HEK293T (cell line): ENCODE measurements around the gene TMEM237.
"Not testable (repeated sequence)": the region's sequence is repeated elsewhere in the genome, so short reads cannot be mapped to it uniquely, and the experiment has no call there.

Experiments used
- CTCF ChIA-PET: fragments of 350-600 bp; formaldehyde crosslinking; extraction: SDS; loops from one replicate; lab custom pipeline; 2021; ENCODE audit warnings: antibody characterized with exemption, inconsistent platforms; lab: Yijun Ruan, JAX
- POLR2A ChIA-PET: fragments of 350-600 bp; formaldehyde crosslinking; extraction: SDS; loops from one replicate; lab custom pipeline; 2020; ENCODE audit warnings: antibody characterized with exemption, inconsistent platforms; lab: Yijun Ruan, JAX
- DNase-seq: peaks from one replicate; pipeline ENCODE4 v3.0.0; 2012; ENCODE audit warnings: mixed read lengths; ENCODE audit errors: extremely low spot score
- ARNT ChIP-seq: fragments of 450-650 bp; IDR thresholded peaks from 2 replicates; pipeline ENCODE4 v1.6.1; 2017; ENCODE audit warnings: mild to moderate bottlenecking
- BHLHE40 ChIP-seq: fragments of 450-650 bp; IDR thresholded peaks from 2 replicates; pipeline ENCODE4 v1.6.1; 2016; ENCODE audit warnings: mild to moderate bottlenecking, moderate library complexity, borderline replicate concordance
- CTBP1 ChIP-seq: fragments of 450-650 bp; IDR thresholded peaks from 2 replicates; pipeline ENCODE4 v1.6.1; 2016; ENCODE audit warnings: borderline replicate concordance
- ELF4 ChIP-seq: fragments of 450-650 bp; IDR thresholded peaks from 2 replicates; pipeline ENCODE4 v1.6.1; 2017; ENCODE audit warnings: antibody characterized with exemption
- FOXA1 ChIP-seq: fragments of 450-650 bp; IDR thresholded peaks from 2 replicates; pipeline ENCODE4 v1.6.1; 2016; ENCODE audit warnings: mild to moderate bottlenecking
- FOXK2 ChIP-seq: fragments of 450-650 bp; IDR thresholded peaks from 2 replicates; pipeline ENCODE4 v1.6.1; 2016; ENCODE audit warnings: mild to moderate bottlenecking
- FOXM1 ChIP-seq: fragments of 450-650 bp; IDR thresholded peaks from 2 replicates; pipeline ENCODE4 v1.6.1; 2017; ENCODE audit warnings: mild to moderate bottlenecking, borderline replicate concordance
- HDGF ChIP-seq: fragments of 450-650 bp; IDR thresholded peaks from 2 replicates; pipeline ENCODE4 v1.6.1; 2017; ENCODE audit warnings: antibody characterized with exemption, borderline replicate concordance
- L3MBTL2 ChIP-seq: fragments of 450-650 bp; conservative IDR thresholded peaks from 2 replicates; pipeline ENCODE4 v1.6.1; 2016; ENCODE audit warnings: mild to moderate bottlenecking
- LEF1 ChIP-seq: fragments of 450-650 bp; IDR thresholded peaks from 2 replicates; pipeline ENCODE4 v1.6.1; 2017; ENCODE audit warnings: mild to moderate bottlenecking, borderline replicate concordance
- NFRKB ChIP-seq: fragments of 450-650 bp; IDR thresholded peaks from 2 replicates; pipeline ENCODE4 v1.6.1; 2016; ENCODE audit warnings: mild to moderate bottlenecking, moderate library complexity
- SP1 ChIP-seq: fragments of 450-650 bp; IDR thresholded peaks from 2 replicates; pipeline ENCODE4 v1.6.1; 2017
- SUZ12 ChIP-seq: fragments of 450-650 bp; IDR thresholded peaks from 2 replicates; pipeline ENCODE4 v1.6.1; 2016; ENCODE audit warnings: mild to moderate bottlenecking
- TARDBP ChIP-seq: fragments of 450-650 bp; IDR thresholded peaks from 2 replicates; pipeline ENCODE4 v1.6.1; 2016
- ZNF384 ChIP-seq: fragments of 450-650 bp; IDR thresholded peaks from 2 replicates; pipeline ENCODE4 v1.6.1; 2016
- TF ChIP-seq, protein P1 (sequence below): fragments of 450-650 bp; IDR thresholded peaks from 2 replicates; pipeline ENCODE4 v1.6.1; 2016

TMEM237 gene

DNA sequence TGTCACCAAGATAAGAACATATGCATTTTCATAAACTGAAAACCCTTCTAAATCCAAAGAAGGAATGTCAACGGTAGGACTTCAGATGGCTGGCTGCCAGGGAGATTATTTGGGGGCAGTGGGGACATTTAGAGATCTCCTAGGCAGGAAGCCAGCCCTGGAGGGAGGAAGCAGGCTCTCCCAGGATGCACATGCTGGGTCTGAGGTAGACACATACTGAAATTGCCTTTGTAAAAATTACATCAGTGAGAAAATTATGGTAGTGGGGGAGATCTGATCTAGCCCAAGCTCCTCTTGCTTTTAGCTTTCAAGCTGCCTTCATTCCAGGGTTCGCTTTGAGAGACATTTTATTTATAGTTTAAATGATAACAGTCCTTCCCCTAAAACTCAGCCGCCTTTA lies 31.0 kb upstream of the TMEM237 start:
- DNase-seq: no peak
- CTCF ChIA-PET: no interaction called here
- POLR2A ChIA-PET: no interaction called here
- no peak for TF ChIP-seq SP1
- no peak for TF ChIP-seq FOXA1
- no peak for TF ChIP-seq TARDBP
- no peak for TF ChIP-seq LEF1
- TF ChIP-seq ARNT: no peak
- no peak for TF ChIP-seq ZNF384

DNA sequence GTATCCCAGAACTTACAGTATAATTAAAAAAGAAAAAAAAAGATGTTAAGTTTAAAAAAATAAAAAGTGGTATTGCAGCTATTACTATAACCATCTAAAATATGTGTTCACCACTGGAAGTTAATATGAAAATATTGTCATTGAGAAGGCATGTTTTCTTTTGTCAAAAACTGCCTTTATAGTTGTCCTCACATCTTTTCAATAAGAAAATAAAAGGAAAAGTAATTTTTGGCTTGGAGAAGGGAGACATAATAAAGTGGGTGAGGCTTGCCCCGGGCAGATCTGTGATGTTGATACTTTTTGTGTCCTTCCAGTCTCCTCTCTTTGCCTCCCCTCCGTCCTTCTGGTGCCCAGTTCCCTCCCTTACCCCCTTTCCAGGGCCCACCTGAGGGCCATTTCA lies 30.2 kb upstream of the TMEM237 start:
- no peak for DNase-seq
- ChIA-PET CTCF (no interaction called here), POLR2A (no interaction called here)
- no peak for TF ChIP-seq ELF4
- no peak for TF ChIP-seq HDGF
- TF ChIP-seq, protein P1, sequence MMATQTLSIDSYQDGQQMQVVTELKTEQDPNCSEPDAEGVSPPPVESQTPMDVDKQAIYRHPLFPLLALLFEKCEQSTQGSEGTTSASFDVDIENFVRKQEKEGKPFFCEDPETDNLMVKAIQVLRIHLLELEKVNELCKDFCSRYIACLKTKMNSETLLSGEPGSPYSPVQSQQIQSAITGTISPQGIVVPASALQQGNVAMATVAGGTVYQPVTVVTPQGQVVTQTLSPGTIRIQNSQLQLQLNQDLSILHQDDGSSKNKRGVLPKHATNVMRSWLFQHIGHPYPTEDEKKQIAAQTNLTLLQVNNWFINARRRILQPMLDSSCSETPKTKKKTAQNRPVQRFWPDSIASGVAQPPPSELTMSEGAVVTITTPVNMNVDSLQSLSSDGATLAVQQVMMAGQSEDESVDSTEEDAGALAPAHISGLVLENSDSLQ: no peak
- no peak for TF ChIP-seq FOXK2
- TF ChIP-seq CTBP1: no peak
- no peak for TF ChIP-seq ZNF384
- TF ChIP-seq NFRKB: no peak
- TF ChIP-seq FOXA1: no peak
- no peak for TF ChIP-seq FOXM1
- no peak for TF ChIP-seq L3MBTL2
- TF ChIP-seq LEF1: no peak
- no peak for TF ChIP-seq BHLHE40
- no peak for TF ChIP-seq TARDBP
- TF ChIP-seq SP1: no peak
- TF ChIP-seq SUZ12: no peak
- no peak for TF ChIP-seq ARNT

DNA sequence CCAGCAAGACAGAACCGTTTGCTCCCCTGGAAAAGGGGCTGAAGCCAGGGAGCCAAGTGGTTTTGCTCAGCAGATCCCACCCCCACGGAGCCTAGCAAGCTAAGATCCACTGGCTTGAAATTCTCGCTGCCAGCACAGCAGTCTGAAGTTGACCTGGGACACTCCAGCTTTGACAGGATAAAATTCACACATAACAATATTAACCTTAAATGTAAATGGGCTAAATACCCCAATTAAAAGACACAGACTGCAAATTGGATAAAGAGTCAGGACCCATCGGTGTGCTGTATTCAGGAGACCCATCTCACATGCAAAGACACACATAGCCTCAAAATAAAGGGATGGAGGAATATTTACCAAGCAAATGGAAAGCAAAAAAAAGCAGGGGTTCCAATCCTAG lies 27.9 kb upstream of the TMEM237 start:
- CTCF ChIA-PET, POLR2A ChIA-PET, DNase-seq: not testable (repeated sequence)

DNA sequence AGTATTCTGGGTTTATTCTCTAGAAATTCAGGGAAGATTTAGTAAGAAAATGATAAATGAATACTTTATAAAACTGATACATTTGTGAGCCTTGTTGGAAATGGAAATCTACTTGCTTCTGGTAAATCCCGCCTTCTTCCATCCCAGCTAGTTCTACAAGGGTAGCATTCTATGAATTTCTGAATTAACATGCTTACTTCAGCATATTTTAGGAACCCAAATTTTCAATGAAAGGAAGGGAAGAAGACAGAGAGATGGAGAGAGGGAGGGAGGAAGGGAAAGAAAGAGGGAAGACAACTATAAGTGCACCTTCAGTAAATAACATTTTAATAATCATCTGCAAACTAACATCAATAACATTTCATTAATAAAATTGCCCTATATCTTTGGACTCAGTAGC lies 26.6 kb upstream of the TMEM237 start:
- POLR2A ChIA-PET: no interaction called here
- TF ChIP-seq ARNT (no peak), SUZ12 (no peak), FOXM1 (no peak), NFRKB (no peak), TARDBP (no peak), HDGF (no peak), BHLHE40 (no peak), ELF4 (no peak), ZNF384 (no peak)
- no peak for DNase-seq
- CTCF ChIA-PET: no interaction called here

DNA sequence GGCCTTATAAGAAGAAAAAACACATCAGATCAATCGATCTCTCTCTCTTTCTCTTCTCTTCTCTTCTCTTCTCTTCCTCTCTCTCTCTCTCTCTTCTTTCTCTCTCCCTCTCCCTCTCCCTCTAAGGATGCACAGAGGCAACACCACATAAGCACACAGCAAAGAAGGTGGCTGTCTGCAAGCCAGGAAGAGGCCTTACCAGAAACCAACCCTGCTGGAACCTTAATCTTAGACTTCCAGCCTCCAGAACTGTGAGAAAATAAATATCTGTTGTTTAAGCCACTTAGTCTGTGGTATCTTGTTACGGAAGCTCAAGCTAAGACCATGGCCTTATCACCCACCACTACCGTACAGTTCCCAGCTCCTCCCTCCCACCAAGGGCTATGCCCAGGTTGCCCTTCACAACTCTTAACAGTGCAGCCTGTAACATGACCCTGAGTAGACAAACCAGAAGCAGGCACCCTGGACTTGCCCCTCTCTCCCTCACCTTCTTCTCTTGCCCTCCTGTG lies 25.2 kb upstream of the TMEM237 start:
- DNase-seq: no peak
- ChIA-PET CTCF (no interaction called here), POLR2A (no interaction called here)
- no peak for TF ChIP-seq FOXM1
- no peak for TF ChIP-seq HDGF
- TF ChIP-seq, protein P1: no peak
- no peak for TF ChIP-seq FOXA1
- no peak for TF ChIP-seq ARNT
- no peak for TF ChIP-seq SUZ12
- no peak for TF ChIP-seq LEF1
- TF ChIP-seq BHLHE40: no peak
- TF ChIP-seq L3MBTL2: no peak
- TF ChIP-seq NFRKB: no peak
- no peak for TF ChIP-seq SP1
- no peak for TF ChIP-seq ZNF384
- no peak for TF ChIP-seq TARDBP
- TF ChIP-seq CTBP1: no peak
- TF ChIP-seq FOXK2: no peak
- no peak for TF ChIP-seq ELF4

DNA sequence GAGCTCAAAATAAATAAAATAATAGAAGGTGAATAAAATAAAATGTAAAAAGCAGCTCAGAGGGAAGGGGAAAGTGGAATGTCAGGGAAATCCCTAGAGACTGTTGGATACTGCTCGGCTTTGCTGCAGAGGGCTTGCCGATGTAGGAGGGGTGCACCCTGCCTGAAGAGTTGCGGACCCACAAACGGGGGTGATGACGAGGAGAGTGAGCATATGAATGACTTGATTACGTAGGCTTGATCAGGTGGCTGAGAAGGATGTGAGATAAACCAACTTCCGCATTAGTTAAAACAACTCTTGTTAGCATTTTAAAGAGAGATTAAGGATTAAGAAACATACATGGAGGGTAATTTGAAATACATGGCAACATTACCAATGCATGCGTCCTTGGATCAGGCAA lies 21.0 kb upstream of the TMEM237 start:
- POLR2A ChIA-PET: no interaction called here

DNA sequence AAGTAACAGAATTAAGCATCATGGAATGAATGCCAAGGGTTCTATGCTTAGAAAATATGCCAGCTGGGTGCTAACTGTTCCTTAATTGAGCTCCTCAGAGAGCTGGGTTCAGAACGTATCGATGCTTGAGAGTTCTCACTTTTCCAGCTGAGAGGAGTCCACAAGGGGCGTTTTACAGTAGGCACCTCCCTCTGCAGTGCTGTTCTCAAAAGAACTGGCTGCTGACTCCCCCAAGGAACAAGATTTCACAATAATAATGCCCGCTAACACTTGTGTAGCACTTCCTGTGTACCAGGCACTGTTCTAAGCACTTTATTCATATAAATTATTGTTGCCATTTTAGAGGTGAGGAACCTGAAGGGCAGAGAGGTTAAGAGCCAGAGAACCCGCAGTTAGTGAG lies 18.1 kb upstream of the TMEM237 start:
- ChIA-PET CTCF (no interaction called here), POLR2A (no interaction called here)
- no peak for TF ChIP-seq L3MBTL2
- no peak for TF ChIP-seq LEF1
- no peak for TF ChIP-seq HDGF
- TF ChIP-seq ZNF384: no peak
- TF ChIP-seq FOXA1: no peak
- DNase-seq: no peak

More for the DNA sequence above, 21.0 kb upstream of the TMEM237 start:
- TF ChIP-seq LEF1 (no peak), NFRKB (no peak)
- CTCF ChIA-PET: no interaction called here
- no peak for DNase-seq
